Measurements from ENCODE around the gene CCDC110.

CCDC110 gene

GRCh38 chr4:185500576-185500975 is 29.0 kb upstream of the CCDC110 start:
- H3K9me3 ChIP-seq (ENCODE audit: control insufficient read depth, insufficient read depth, low read length), result peaks cover 3% of the 10 kb centered on the region; the same call in 1 of the 2 replicates
- no peak overlapping the region for H3K9ac ChIP-seq (ENCODE audit: low read depth, low read length)
- H3K4me1 ChIP-seq (ENCODE audit: insufficient read depth, low read length), result no peaks in the 10 kb centered on the region
- H3K36me3 ChIP-seq (ENCODE audit: insufficient read depth, low read length), result no peaks in the 10 kb centered on the region

- H3K9me3 ChIP-seq (ENCODE audit: control insufficient read depth, insufficient read depth, low read length), result peaks cover 3% of the 10 kb centered on the region; the same call in 1 of the 2 replicates
- H3K9ac ChIP-seq (ENCODE audit: low read depth, low read length), result no peak overlapping the region
- H3K36me3 ChIP-seq (ENCODE audit: insufficient read depth, low read length), result no peaks in the 10 kb centered on the region
- H3K4me1 ChIP-seq (ENCODE audit: insufficient read depth, low read length), result no peaks in the 10 kb centered on the region
Measured at GRCh38 chr4:185500035-185500434, 28.5 kb upstream of the CCDC110 start.

GRCh38 chr4:185488650-185489049 is 17.1 kb upstream of the CCDC110 start:
- Histone ChIP-seq H3K36me3 (ENCODE audit: insufficient read depth, low read length) (no peaks in the 10 kb centered on the region), H3K9ac (ENCODE audit: low read depth, low read length) (no peak overlapping the region), H3K9me3 (ENCODE audit: control insufficient read depth, insufficient read depth, low read length) (peaks cover 2% of the 10 kb centered on the region), H3K4me1 (ENCODE audit: insufficient read depth, low read length) (no peaks in the 10 kb centered on the region)

GRCh38 chr4:185481401-185481800 is 9.9 kb upstream of the CCDC110 start:
- no peak overlapping the region for H3K9ac ChIP-seq (ENCODE audit: low read depth, low read length)
- H3K4me1 ChIP-seq (ENCODE audit: insufficient read depth, low read length), result peaks cover 6% of the 10 kb centered on the region

GRCh38 chr4:185480016-185480732 is 8.6 kb upstream of the CCDC110 start:
- H3K9me3 ChIP-seq (ENCODE audit: control insufficient read depth, insufficient read depth, low read length), result no peaks in the 10 kb centered on the region
- H3K4me1 ChIP-seq (ENCODE audit: insufficient read depth, low read length), result peaks cover 6% of the 10 kb centered on the region
- H3K36me3 ChIP-seq (ENCODE audit: insufficient read depth, low read length), result no peaks in the 10 kb centered on the region
- H3K9ac ChIP-seq (ENCODE audit: low read depth, low read length), result no peak overlapping the region

More at GRCh38 chr4:185481401-185481800, 9.9 kb upstream of the CCDC110 start:
- Histone ChIP-seq H3K9me3 (ENCODE audit: control insufficient read depth, insufficient read depth, low read length) (no peaks in the 10 kb centered on the region), H3K36me3 (ENCODE audit: insufficient read depth, low read length) (no peaks in the 10 kb centered on the region)

GRCh38 chr4:185479507-185479971 is 8.0 kb upstream of the CCDC110 start:
- Histone ChIP-seq H3K9me3 (ENCODE audit: control insufficient read depth, insufficient read depth, low read length) (no peaks in the 10 kb centered on the region), H3K36me3 (ENCODE audit: insufficient read depth, low read length) (no peaks in the 10 kb centered on the region), H3K4me1 (ENCODE audit: insufficient read depth, low read length) (peaks cover 6% of the 10 kb centered on the region), H3K9ac (ENCODE audit: low read depth, low read length) (no peak overlapping the region)

- Histone ChIP-seq H3K9me3 (ENCODE audit: control insufficient read depth, insufficient read depth, low read length) (no peaks in the 10 kb centered on the region), H3K36me3 (ENCODE audit: insufficient read depth, low read length) (no peaks in the 10 kb centered on the region), H3K9ac (ENCODE audit: low read depth, low read length) (no peak overlapping the region), H3K4me1 (ENCODE audit: insufficient read depth, low read length) (0 out of 2 replicates have a peak, but pooled peaks cover 5% of the 10 kb centered on the region)
Measured at GRCh38 chr4:185473247-185473646, 1.7 kb upstream of the CCDC110 start.

- Histone ChIP-seq H3K4me1 (ENCODE audit: insufficient read depth, low read length) (0 out of 2 replicates have a peak, but pooled peaks cover 5% of the 10 kb centered on the region), H3K9ac (ENCODE audit: low read depth, low read length) (peak overlapping the region; percentile 62; the same call in 1 of the 2 replicates), H3K9me3 (ENCODE audit: control insufficient read depth, insufficient read depth, low read length) (no peaks in the 10 kb centered on the region), H3K36me3 (ENCODE audit: insufficient read depth, low read length) (no peaks in the 10 kb centered on the region)
Measured at GRCh38 chr4:185472103-185472542, 590 bp upstream of the CCDC110 start.

- H3K9ac ChIP-seq (ENCODE audit: low read depth, low read length), result peak overlapping the region; percentile 79; the same call in 1 of the 2 replicates
- H3K36me3 ChIP-seq (ENCODE audit: insufficient read depth, low read length), result no peaks in the 10 kb centered on the region
- H3K9me3 ChIP-seq (ENCODE audit: control insufficient read depth, insufficient read depth, low read length), result no peaks in the 10 kb centered on the region
- H3K4me1 ChIP-seq (ENCODE audit: insufficient read depth, low read length), result 0 out of 2 replicates have a peak, but pooled peaks cover 5% of the 10 kb centered on the region
Measured at GRCh38 chr4:185470501-185471195, 885 bp downstream of the CCDC110 start.

GRCh38 chr4:185469580-185470154 is 1.9 kb downstream of the CCDC110 start:
- peaks cover 10% of the 10 kb centered on the region; the same call in 1 of the 2 replicates for H3K4me1 ChIP-seq (ENCODE audit: insufficient read depth, low read length)
- no peaks in the 10 kb centered on the region for H3K36me3 ChIP-seq (ENCODE audit: insufficient read depth, low read length)
- H3K9ac ChIP-seq (ENCODE audit: low read depth, low read length), result no peak overlapping the region
- H3K9me3 ChIP-seq (ENCODE audit: control insufficient read depth, insufficient read depth, low read length), result no peaks in the 10 kb centered on the region

GRCh38 chr4:185468999-185469398 is 2.5 kb downstream of the CCDC110 start:
- Histone ChIP-seq H3K9me3 (ENCODE audit: control insufficient read depth, insufficient read depth, low read length) (no peaks in the 10 kb centered on the region), H3K4me1 (ENCODE audit: insufficient read depth, low read length) (peaks cover 14% of the 10 kb centered on the region)

GRCh38 chr4:185467991-185468390 is 3.5 kb downstream of the CCDC110 start:
- H3K4me1 ChIP-seq (ENCODE audit: insufficient read depth, low read length), result peaks cover 14% of the 10 kb centered on the region
- H3K9ac ChIP-seq (ENCODE audit: low read depth, low read length), result no peak overlapping the region
- no peaks in the 10 kb centered on the region for H3K9me3 ChIP-seq (ENCODE audit: control insufficient read depth, insufficient read depth, low read length)
- no peaks in the 10 kb centered on the region for H3K36me3 ChIP-seq (ENCODE audit: insufficient read depth, low read length)

More at GRCh38 chr4:185468999-185469398, 2.5 kb downstream of the CCDC110 start:
- Histone ChIP-seq H3K9ac (ENCODE audit: low read depth, low read length) (no peak overlapping the region), H3K36me3 (ENCODE audit: insufficient read depth, low read length) (no peaks in the 10 kb centered on the region)

GRCh38 chr4:185467101-185467500 is 4.4 kb downstream of the CCDC110 start:
- H3K36me3 ChIP-seq (ENCODE audit: insufficient read depth, low read length), result no peaks in the 10 kb centered on the region
- no peaks in the 10 kb centered on the region for H3K9me3 ChIP-seq (ENCODE audit: control insufficient read depth, insufficient read depth, low read length)
- no peak overlapping the region for H3K9ac ChIP-seq (ENCODE audit: low read depth, low read length)
- H3K4me1 ChIP-seq (ENCODE audit: insufficient read depth, low read length), result peaks cover 14% of the 10 kb centered on the region

GRCh38 chr4:185465707-185466106 is 5.8 kb downstream of the CCDC110 start:
- Histone ChIP-seq H3K9me3 (ENCODE audit: control insufficient read depth, insufficient read depth, low read length) (no peaks in the 10 kb centered on the region), H3K9ac (ENCODE audit: low read depth, low read length) (no peak overlapping the region), H3K36me3 (ENCODE audit: insufficient read depth, low read length) (no peaks in the 10 kb centered on the region), H3K4me1 (ENCODE audit: insufficient read depth, low read length) (peaks cover 14% of the 10 kb centered on the region)
